ENCODE results near the gene NR2F6. TPM values are rescaled to one million over a fixed set of nuclear protein-coding genes. Genes with fewer than 3 reads are reported as not detected.
A peak's percentile ranks its signal among the peaks of the same experiment; 100 is the strongest.

NR2F6 gene
- total RNA-seq, 1 donor from 2014 or later = 70.9 TPM

DNA sequence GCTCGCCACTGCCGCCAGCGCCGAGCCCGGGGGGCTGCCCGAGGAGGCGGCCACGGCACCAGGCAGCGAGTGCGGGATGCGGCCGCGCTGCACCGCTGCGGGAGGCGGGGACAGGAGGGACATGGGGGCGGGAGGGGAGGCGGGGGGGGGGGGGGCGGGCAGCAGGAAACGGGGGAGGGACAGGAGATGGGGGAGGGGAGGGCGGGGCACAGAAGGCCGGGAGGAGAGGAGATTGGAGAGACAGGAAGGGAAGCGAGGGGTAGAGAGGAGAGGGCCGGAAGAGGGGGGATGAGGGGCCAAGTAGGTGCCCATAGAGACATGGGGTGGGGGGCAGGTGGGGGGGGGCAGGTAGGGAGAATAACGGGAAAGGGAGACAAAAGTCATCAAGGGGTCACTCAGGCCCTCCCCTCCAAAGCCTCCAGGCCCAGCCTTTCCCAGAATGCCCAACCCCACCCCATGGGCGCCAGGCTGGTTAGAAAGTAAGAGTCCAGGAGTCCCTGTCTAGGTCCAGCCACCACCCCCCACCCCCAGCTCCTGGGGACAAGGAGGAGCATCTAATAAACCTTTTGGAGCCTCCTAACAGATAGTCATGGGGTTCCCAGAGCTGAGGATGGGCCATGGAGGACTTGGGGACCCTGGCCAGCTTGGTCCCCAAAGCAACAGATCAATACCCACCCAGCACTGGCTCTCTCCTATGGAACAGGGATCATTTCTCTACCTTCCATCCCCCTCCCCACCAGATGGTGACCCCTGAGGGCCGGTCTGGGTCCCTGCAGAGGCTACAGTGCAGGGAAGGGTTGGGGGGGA, 9.5 kb downstream of the NR2F6 start:
- peaks cover 12% of the 10 kb centered on the region for H3K4me1 Mint-ChIP-seq (ENCODE audit: unreplicated experiment)
- H3K36me3 Mint-ChIP-seq = peaks cover 8% of the 10 kb centered on the region
- no peak overlapping the region for H3K4me3 Mint-ChIP-seq
- TF ChIP-seq, protein P1, sequence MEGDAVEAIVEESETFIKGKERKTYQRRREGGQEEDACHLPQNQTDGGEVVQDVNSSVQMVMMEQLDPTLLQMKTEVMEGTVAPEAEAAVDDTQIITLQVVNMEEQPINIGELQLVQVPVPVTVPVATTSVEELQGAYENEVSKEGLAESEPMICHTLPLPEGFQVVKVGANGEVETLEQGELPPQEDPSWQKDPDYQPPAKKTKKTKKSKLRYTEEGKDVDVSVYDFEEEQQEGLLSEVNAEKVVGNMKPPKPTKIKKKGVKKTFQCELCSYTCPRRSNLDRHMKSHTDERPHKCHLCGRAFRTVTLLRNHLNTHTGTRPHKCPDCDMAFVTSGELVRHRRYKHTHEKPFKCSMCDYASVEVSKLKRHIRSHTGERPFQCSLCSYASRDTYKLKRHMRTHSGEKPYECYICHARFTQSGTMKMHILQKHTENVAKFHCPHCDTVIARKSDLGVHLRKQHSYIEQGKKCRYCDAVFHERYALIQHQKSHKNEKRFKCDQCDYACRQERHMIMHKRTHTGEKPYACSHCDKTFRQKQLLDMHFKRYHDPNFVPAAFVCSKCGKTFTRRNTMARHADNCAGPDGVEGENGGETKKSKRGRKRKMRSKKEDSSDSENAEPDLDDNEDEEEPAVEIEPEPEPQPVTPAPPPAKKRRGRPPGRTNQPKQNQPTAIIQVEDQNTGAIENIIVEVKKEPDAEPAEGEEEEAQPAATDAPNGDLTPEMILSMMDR (conservative IDR thresholded peaks at IDR 0.05) = no peak
- DNase-seq (ENCODE audit: extremely low spot score, unreplicated experiment) = no peak
- no peaks in the 10 kb centered on the region for H3K27me3 Mint-ChIP-seq
- H3K27ac Mint-ChIP-seq = no peak overlapping the region
- H3K9me3 Mint-ChIP-seq = no peaks in the 10 kb centered on the region

DNA sequence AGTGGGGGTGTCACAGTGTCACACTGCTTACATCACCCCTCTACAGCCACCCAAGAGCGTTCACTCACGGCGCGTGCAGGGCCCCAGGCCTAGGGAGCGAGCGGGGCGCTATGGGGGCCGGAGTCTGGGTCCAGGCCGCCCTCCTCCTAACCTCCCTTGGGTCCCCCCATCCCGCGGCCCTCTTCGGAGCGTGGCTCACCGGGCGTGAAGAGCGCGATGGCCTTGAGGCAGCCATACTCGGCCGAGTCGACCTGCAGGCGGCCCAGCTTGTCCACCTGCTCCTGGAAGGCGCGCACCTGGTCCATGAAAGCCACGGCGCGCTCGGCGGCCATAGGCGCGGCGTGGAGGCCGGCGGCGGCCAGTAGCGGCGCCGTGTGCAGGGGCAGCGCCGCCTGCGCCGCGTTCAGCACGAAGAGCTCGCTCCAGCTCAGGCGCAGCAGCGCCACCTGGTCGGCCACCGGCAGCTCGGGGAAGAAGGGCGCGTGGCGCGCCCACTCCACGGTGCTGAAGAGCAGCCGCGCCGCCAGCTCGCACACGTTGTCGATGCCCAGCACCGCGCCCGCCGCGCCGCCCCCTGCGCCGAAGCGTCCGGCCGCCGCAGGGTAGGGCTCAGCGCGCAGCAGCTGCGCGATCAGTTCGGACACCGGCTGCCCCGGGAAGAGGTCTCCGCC, 10.3 kb downstream of the NR2F6 start:
- Mint-ChIP-seq H3K36me3 (peaks cover 8% of the 10 kb centered on the region), H3K4me3 (peak overlapping the region; percentile 54), H3K9me3 (no peaks in the 10 kb centered on the region), H3K27me3 (no peaks in the 10 kb centered on the region), H3K4me1 (ENCODE audit: unreplicated experiment) (peaks cover 5% of the 10 kb centered on the region), H3K27ac (no peak overlapping the region)
- TF ChIP-seq, protein P1 (conservative IDR thresholded peaks at IDR 0.05) = peak; percentile 56
- DNase-seq (ENCODE audit: extremely low spot score, unreplicated experiment) = no peak

GRCh38 chr19:17234911-17235299, 10.8 kb downstream of the NR2F6 start:
- H3K36me3 Mint-ChIP-seq = peaks cover 8% of the 10 kb centered on the region
- H3K4me3 Mint-ChIP-seq = peak overlapping the region; percentile 54
- TF ChIP-seq, protein P1 (conservative IDR thresholded peaks at IDR 0.05) = no peak
- no peaks in the 10 kb centered on the region for H3K27me3 Mint-ChIP-seq
- H3K27ac Mint-ChIP-seq = no peak overlapping the region
- peaks cover 2% of the 10 kb centered on the region for H3K4me1 Mint-ChIP-seq (ENCODE audit: unreplicated experiment)
- no peaks in the 10 kb centered on the region for H3K9me3 Mint-ChIP-seq
- DNase-seq (ENCODE audit: extremely low spot score, unreplicated experiment) = no peak

DNA sequence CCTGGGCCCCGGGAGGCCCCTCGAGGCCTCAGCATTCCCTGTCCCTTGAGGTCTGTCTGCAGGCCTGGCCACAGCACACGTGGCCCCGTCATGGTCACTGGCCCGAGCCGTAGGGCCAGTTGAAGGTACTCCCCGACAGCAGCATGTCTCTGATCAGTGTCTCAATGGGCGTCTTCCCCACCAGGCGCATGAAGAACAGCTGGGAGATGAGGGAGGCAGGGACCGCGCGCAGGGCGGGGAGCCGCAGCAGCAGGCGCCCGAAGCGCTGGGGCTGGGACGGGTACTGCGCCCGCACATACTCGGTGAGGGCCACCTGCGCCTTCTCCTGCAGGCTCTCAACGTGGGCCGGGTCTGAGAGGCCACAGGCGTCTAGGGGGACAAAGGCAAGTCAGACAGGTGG, 13.5 kb downstream of the NR2F6 start:
- Mint-ChIP-seq H3K36me3 (no peaks in the 10 kb centered on the region), H3K9me3 (no peaks in the 10 kb centered on the region), H3K4me1 (ENCODE audit: unreplicated experiment) (no peaks in the 10 kb centered on the region), H3K27ac (no peak overlapping the region), H3K4me3 (no peak overlapping the region), H3K27me3 (no peaks in the 10 kb centered on the region)
- no peak for DNase-seq (ENCODE audit: extremely low spot score, unreplicated experiment)
- TF ChIP-seq, protein P1 (conservative IDR thresholded peaks at IDR 0.05) = no peak

- H3K36me3 Mint-ChIP-seq = no peaks in the 10 kb centered on the region
- H3K27me3 Mint-ChIP-seq = no peaks in the 10 kb centered on the region
- H3K9me3 Mint-ChIP-seq = no peaks in the 10 kb centered on the region
- TF ChIP-seq, protein P1 (conservative IDR thresholded peaks at IDR 0.05) = no peak
- no peak overlapping the region for H3K27ac Mint-ChIP-seq
- H3K4me3 Mint-ChIP-seq = no peak overlapping the region
- no peak for DNase-seq (ENCODE audit: extremely low spot score, unreplicated experiment)
- no peaks in the 10 kb centered on the region for H3K4me1 Mint-ChIP-seq (ENCODE audit: unreplicated experiment)
These were observed 15.8 kb downstream of the NR2F6 start for GRCh38 chr19:17229890-17230289.
